Kidney epithelial cell (primary cell): ENCODE results near the gene SERPINB5. TPM values are rescaled to one million over a fixed set of nuclear protein-coding genes. Genes with fewer than 3 reads are reported as not detected.

Source experiments
- DNase-seq: peaks from one replicate; pipeline ENCODE4 v3.0.0-alpha.2; 2010; ENCODE audit warnings: low read depth
- H3K27me3 ChIP-seq: 2 replicates; pipeline ENCODE4 v1.6.0; 2011; ENCODE audit warnings: low read length; ENCODE audit not compliant: control insufficient read depth, insufficient read depth
- H3K36me3 ChIP-seq: 2 replicates; pipeline ENCODE4 v1.5.1; 2011; ENCODE audit warnings: low read length; ENCODE audit not compliant: control insufficient read depth, insufficient read depth
- H3K4me3 ChIP-seq: 2 replicates; pipeline ENCODE4 v1.5.1; 2011; ENCODE audit warnings: low read depth, mild to moderate bottlenecking, control low read depth, low read length
- total RNA-seq: library from RNA; depleted of rRNA; stranded (reverse); fragments of >200 nt; gene quantifications from 2 replicates; pipeline ENCODE4 v1.2.3, GENCODE V29; 2015
- TF ChIP-seq, protein P1 (sequence below): IDR thresholded peaks from 2 replicates; pipeline ENCODE4 v1.5.1; 2011; ENCODE audit warnings: mild to moderate bottlenecking, moderate library complexity, low read length, control low read depth, inconsistent platforms; ENCODE audit not compliant: insufficient read depth, poor library complexity, severe bottlenecking

SERPINB5 gene
- total RNA-seq, 1 donor from 2014 or later = 2.3 TPM

GRCh38 chr18:63454497-63454896 is 22.3 kb upstream of the SERPINB5 start:
- Histone ChIP-seq H3K4me3 (no peak overlapping the region), H3K36me3 (no peaks in the 10 kb centered on the region), H3K27me3 (no peaks in the 10 kb centered on the region)
- no peak for DNase-seq
- TF ChIP-seq, protein P1, sequence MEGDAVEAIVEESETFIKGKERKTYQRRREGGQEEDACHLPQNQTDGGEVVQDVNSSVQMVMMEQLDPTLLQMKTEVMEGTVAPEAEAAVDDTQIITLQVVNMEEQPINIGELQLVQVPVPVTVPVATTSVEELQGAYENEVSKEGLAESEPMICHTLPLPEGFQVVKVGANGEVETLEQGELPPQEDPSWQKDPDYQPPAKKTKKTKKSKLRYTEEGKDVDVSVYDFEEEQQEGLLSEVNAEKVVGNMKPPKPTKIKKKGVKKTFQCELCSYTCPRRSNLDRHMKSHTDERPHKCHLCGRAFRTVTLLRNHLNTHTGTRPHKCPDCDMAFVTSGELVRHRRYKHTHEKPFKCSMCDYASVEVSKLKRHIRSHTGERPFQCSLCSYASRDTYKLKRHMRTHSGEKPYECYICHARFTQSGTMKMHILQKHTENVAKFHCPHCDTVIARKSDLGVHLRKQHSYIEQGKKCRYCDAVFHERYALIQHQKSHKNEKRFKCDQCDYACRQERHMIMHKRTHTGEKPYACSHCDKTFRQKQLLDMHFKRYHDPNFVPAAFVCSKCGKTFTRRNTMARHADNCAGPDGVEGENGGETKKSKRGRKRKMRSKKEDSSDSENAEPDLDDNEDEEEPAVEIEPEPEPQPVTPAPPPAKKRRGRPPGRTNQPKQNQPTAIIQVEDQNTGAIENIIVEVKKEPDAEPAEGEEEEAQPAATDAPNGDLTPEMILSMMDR = no peak

DNA sequence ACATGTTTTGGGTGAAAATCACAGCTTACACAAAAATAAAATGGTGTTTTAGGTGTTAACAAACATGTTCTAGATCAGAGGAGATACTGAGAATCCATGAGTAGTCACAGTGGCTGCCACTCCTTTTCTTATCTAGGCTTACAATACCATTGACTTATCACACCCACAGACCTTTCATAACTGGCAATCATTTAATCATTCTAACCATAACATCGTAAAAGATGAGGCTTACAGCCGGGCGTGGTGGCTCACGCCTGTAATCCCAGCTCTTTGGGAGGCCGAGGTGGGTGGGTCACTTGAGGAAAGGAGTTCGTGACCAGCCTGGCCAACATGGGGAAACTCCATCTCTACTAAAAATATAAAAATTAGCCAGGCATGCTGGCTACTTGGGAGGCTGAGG is 18.8 kb upstream of the SERPINB5 start:
- no peak overlapping the region for H3K4me3 ChIP-seq
- no peak for DNase-seq
- H3K27me3 ChIP-seq = no peaks in the 10 kb centered on the region
- TF ChIP-seq, protein P1 = no peak
- no peaks in the 10 kb centered on the region for H3K36me3 ChIP-seq

DNA sequence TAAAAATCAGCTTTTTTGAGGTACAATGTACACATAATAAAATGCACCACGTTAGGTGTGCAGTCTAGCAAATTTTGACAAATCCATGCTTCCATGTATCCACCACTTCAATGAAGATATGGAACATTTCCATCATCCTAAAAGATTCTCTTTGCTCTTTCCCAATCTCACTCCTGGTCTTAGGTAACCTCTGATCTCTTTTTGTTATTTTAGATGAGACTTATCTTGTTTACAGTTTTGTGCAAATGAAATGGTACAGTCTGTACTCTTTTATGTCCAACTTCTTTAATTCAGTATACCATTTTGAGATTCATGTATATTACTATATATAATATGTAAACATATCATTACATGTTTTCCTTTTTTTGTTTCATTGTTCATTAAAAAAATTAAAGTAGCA is 16.3 kb upstream of the SERPINB5 start:
- no peak for DNase-seq
- Histone ChIP-seq H3K27me3 (no peaks in the 10 kb centered on the region), H3K36me3 (no peaks in the 10 kb centered on the region), H3K4me3 (no peak overlapping the region)
- TF ChIP-seq, protein P1 = no peak

DNA sequence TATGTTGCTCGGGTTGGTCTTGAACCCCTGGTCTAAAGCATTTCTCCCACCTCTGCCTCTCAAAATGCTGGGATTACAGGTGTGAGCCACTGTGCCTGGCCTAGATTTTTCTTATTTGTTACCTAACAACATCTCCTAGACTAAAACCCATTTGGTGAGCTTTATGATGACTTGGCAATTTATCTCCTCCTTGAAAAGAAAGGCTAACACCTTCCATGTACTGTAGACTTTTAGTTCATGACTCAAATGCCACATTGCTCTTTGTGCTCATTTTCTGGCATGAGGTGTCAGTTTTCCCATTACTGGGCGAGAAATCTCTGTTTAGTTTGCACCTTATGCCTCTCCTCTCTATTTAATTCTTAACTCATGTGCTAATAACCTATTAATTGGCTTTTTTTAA is 12.3 kb upstream of the SERPINB5 start:
- H3K4me3 ChIP-seq = no peak overlapping the region
- TF ChIP-seq, protein P1 = no peak
- H3K36me3 ChIP-seq = no peaks in the 10 kb centered on the region
- no peaks in the 10 kb centered on the region for H3K27me3 ChIP-seq
- DNase-seq = no peak

GRCh38 chr18:63465059-63465458 is 11.7 kb upstream of the SERPINB5 start:
- H3K4me3 ChIP-seq = no peak overlapping the region
- no peaks in the 10 kb centered on the region for H3K36me3 ChIP-seq
- TF ChIP-seq, protein P1 = no peak
- H3K27me3 ChIP-seq = no peaks in the 10 kb centered on the region
- no peak for DNase-seq

- Histone ChIP-seq H3K4me3 (no peak overlapping the region), H3K27me3 (no peaks in the 10 kb centered on the region), H3K36me3 (no peaks in the 10 kb centered on the region)
- TF ChIP-seq, protein P1 = no peak
- DNase-seq = no peak
These were observed 9.1 kb upstream of the SERPINB5 start for GRCh38 chr18:63467699-63468098.
